Osteoblast (primary cell): ENCODE data around the gene MRRF. TPM values are rescaled to one million over a fixed set of nuclear protein-coding genes. Genes with fewer than 3 reads are reported as not detected.

Experiments used
- DNase-seq: peaks from one replicate; pipeline ENCODE4 v3.0.0; 2011; ENCODE audit warnings: low spot score, mixed read lengths; ENCODE audit not compliant: insufficient read length; ENCODE audit errors: missing footprints
- H2AFZ ChIP-seq: 2 replicates; pipeline ENCODE4 v1.6.0; 2011; ENCODE audit warnings: mild to moderate bottlenecking, low read length
- H3K27ac ChIP-seq: 2 replicates; pipeline ENCODE4 v1.5.1; 2011; ENCODE audit warnings: mild to moderate bottlenecking, low read depth, low read length, moderate library complexity
- H3K27me3 ChIP-seq: 2 replicates; pipeline ENCODE4 v1.6.0; 2012; ENCODE audit warnings: mild to moderate bottlenecking, control low read depth, inconsistent platforms, low read length, moderate library complexity; ENCODE audit not compliant: insufficient read depth
- H3K36me3 ChIP-seq: 2 replicates; pipeline ENCODE4 v1.5.1; 2011; ENCODE audit warnings: mild to moderate bottlenecking, low read length, control low read depth, moderate library complexity; ENCODE audit not compliant: insufficient read depth
- H3K4me1 ChIP-seq: 2 replicates; pipeline ENCODE4 v1.5.1; 2011; ENCODE audit warnings: mild to moderate bottlenecking, low read length, control low read depth, moderate library complexity; ENCODE audit not compliant: insufficient read depth
- H3K4me2 ChIP-seq: 2 replicates; pipeline ENCODE4 v1.6.0; 2011; ENCODE audit warnings: mild to moderate bottlenecking, low read length; ENCODE audit not compliant: insufficient read depth
- H3K4me3 ChIP-seq: fragments of 200-600 bp; sonication (generic); 3 replicates; pipeline ENCODE4 v1.5.1; 2012; ENCODE audit warnings: mild to moderate bottlenecking, low read length, inconsistent platforms; ENCODE audit not compliant: insufficient read depth
- H3K79me2 ChIP-seq: 2 replicates; pipeline ENCODE4 v1.6.0; 2012; ENCODE audit warnings: mild to moderate bottlenecking, low read length, control low read depth, inconsistent platforms; ENCODE audit not compliant: insufficient read depth
- H3K9me3 ChIP-seq: 2 replicates; pipeline ENCODE4 v1.5.1; 2011; ENCODE audit warnings: low read depth, low read length, control low read depth
- H4K20me1 ChIP-seq: 2 replicates; pipeline ENCODE4 v1.6.0; 2012; ENCODE audit warnings: mild to moderate bottlenecking, low read length, control low read depth; ENCODE audit not compliant: insufficient read depth
- CTCF ChIP-seq: IDR thresholded peaks from 2 replicates; pipeline ENCODE4 v1.5.1; 2011; ENCODE audit warnings: mild to moderate bottlenecking, low read depth, low read length, moderate library complexity; ENCODE audit errors: extremely low read depth
- total RNA-seq: library from RNA; depleted of rRNA; stranded (reverse); fragments of >200 nt; gene quantifications from 2 replicates; pipeline ENCODE4 v1.2.3, GENCODE V29; 2012

The MRRF gene
- total RNA-seq, 1 donor = 35.8 TPM

- Histone ChIP-seq H3K36me3 (peaks cover 44% of the 10 kb centered on the region), H3K79me2 (peaks cover 24% of the 10 kb centered on the region), H3K4me3 (no peak overlapping the region), H3K9me3 (no peaks in the 10 kb centered on the region), H4K20me1 (peaks cover 2% of the 10 kb centered on the region), H3K4me1 (no peaks in the 10 kb centered on the region), H3K27ac (no peak overlapping the region), H2AFZ (no peak overlapping the region), H3K4me2 (no peak overlapping the region), H3K27me3 (no peaks in the 10 kb centered on the region)
- DNase-seq = no peak
- TF ChIP-seq CTCF = no peak
Observed at GRCh38 chr9:122251351-122251750, 13.3 kb upstream of the MRRF start.

- DNase-seq = no peak
- H3K4me2 ChIP-seq = no peak overlapping the region
- H3K36me3 ChIP-seq = peaks cover 33% of the 10 kb centered on the region
- H3K27ac ChIP-seq = no peak overlapping the region
- no peak overlapping the region for H3K4me3 ChIP-seq
- peaks cover 6% of the 10 kb centered on the region for H4K20me1 ChIP-seq
- no peak overlapping the region for H2AFZ ChIP-seq
- H3K79me2 ChIP-seq = peaks cover 30% of the 10 kb centered on the region
- no peaks in the 10 kb centered on the region for H3K4me1 ChIP-seq
- TF ChIP-seq CTCF = no peak
- no peaks in the 10 kb centered on the region for H3K27me3 ChIP-seq
- H3K9me3 ChIP-seq = no peaks in the 10 kb centered on the region
Observed at GRCh38 chr9:122252796-122253195, 11.9 kb upstream of the MRRF start.

- no peak for TF ChIP-seq CTCF
- H3K79me2 ChIP-seq = peaks cover 38% of the 10 kb centered on the region
Observed at GRCh38 chr9:122254761-122255160, 9.9 kb upstream of the MRRF start.

GRCh38 chr9:122256206-122256605 is 8.5 kb upstream of the MRRF start:
- DNase-seq = no peak
- Histone ChIP-seq H4K20me1 (peaks cover 16% of the 10 kb centered on the region), H3K4me1 (peaks cover 3% of the 10 kb centered on the region), H3K4me2 (no peak overlapping the region), H3K27me3 (no peaks in the 10 kb centered on the region), H3K9me3 (no peaks in the 10 kb centered on the region), H3K27ac (no peak overlapping the region), H2AFZ (no peak overlapping the region), H3K36me3 (peaks cover 42% of the 10 kb centered on the region), H3K79me2 (peaks cover 49% of the 10 kb centered on the region), H3K4me3 (no peak overlapping the region)
- TF ChIP-seq CTCF = no peak

More at GRCh38 chr9:122254761-122255160, 9.9 kb upstream of the MRRF start:
- Histone ChIP-seq H3K9me3 (no peaks in the 10 kb centered on the region), H3K27ac (no peak overlapping the region), H3K4me3 (no peak overlapping the region), H3K27me3 (no peaks in the 10 kb centered on the region), H3K36me3 (peaks cover 32% of the 10 kb centered on the region), H2AFZ (no peak overlapping the region), H3K4me1 (no peaks in the 10 kb centered on the region), H3K4me2 (no peak overlapping the region), H4K20me1 (peaks cover 6% of the 10 kb centered on the region)
- DNase-seq = no peak
